Mesendoderm (in vitro differentiated cells): ENCODE measurements around the gene CES1.
"Not testable (repeated sequence)": the region's sequence is repeated elsewhere in the genome, so short reads cannot be mapped to it uniquely, and the experiment has no call there.

ENCODE experiments used
- DNase-seq: peaks from one replicate; pipeline ENCODE4 v3.0.0; 2013
- H2AK5ac ChIP-seq: 2 replicates; pipeline ENCODE4 v1.6.1; 2013; ENCODE audit warnings: low read length, inconsistent platforms
- H2BK120ac ChIP-seq: 2 replicates; pipeline ENCODE4 v1.6.1; 2013; ENCODE audit warnings: low read depth, mild to moderate bottlenecking, low read length, moderate library complexity, mixed read lengths
- H2BK15ac ChIP-seq: replicated peaks from 2 replicates; pipeline ENCODE4 v1.6.1; 2013; ENCODE audit warnings: low read depth, mild to moderate bottlenecking, moderate library complexity
- H2BK5ac ChIP-seq: 2 replicates; pipeline ENCODE4 v1.6.1; 2013; ENCODE audit warnings: low read length, inconsistent platforms
- H3K18ac ChIP-seq: 2 replicates; pipeline ENCODE4 v1.6.1; 2013; ENCODE audit warnings: mild to moderate bottlenecking, low read length, mixed read lengths
- H3K23ac ChIP-seq: one replicate; pipeline ENCODE4 v1.6.1; 2013; ENCODE audit warnings: low read length
- H3K27ac ChIP-seq: 2 replicates; pipeline ENCODE4 v1.5.1; 2013; ENCODE audit warnings: low read depth, mild to moderate bottlenecking, inconsistent platforms, low read length, moderate library complexity
- H3K27me3 ChIP-seq: 2 replicates; pipeline ENCODE4 v1.6.1; 2013; ENCODE audit warnings: low read length, control low read depth, mild to moderate bottlenecking, inconsistent platforms; ENCODE audit not compliant: insufficient read depth, poor library complexity
- H3K36me3 ChIP-seq: 2 replicates; pipeline ENCODE4 v1.6.1; 2013; ENCODE audit warnings: low read length, inconsistent platforms; ENCODE audit not compliant: control insufficient read depth, insufficient read depth
- H3K4ac ChIP-seq: one replicate; pipeline ENCODE4 v1.6.1; 2013; ENCODE audit warnings: low read depth, mild to moderate bottlenecking, low read length, moderate library complexity
- H3K4me1 ChIP-seq: 2 replicates; pipeline ENCODE4 v1.6.1; 2013; ENCODE audit warnings: low read depth, low read length, inconsistent platforms; ENCODE audit not compliant: control insufficient read depth
- H3K4me2 ChIP-seq: 2 replicates; pipeline ENCODE4 v1.6.1; 2013; ENCODE audit warnings: low read length
- H3K4me3 ChIP-seq: 2 replicates; pipeline ENCODE4 v1.5.1; 2013; ENCODE audit warnings: mild to moderate bottlenecking, low read length
- H3K56ac ChIP-seq: one replicate; pipeline ENCODE4 v1.6.1; 2013; ENCODE audit warnings: low read length
- H3K79me1 ChIP-seq: 2 replicates; pipeline ENCODE4 v1.6.1; 2013; ENCODE audit warnings: low read length, inconsistent platforms
- H3K79me2 ChIP-seq: 2 replicates; pipeline ENCODE4 v1.6.1; 2013; ENCODE audit warnings: mild to moderate bottlenecking, low read length; ENCODE audit not compliant: control insufficient read depth, insufficient read depth
- H3K9ac ChIP-seq: 2 replicates; pipeline ENCODE4 v1.6.1; 2013; ENCODE audit warnings: low read length, inconsistent platforms
- H4K5ac ChIP-seq: one replicate; pipeline ENCODE4 v1.6.1; 2013; ENCODE audit warnings: low read length
- H4K8ac ChIP-seq: one replicate; pipeline ENCODE4 v1.6.1; 2013; ENCODE audit warnings: low read depth, mild to moderate bottlenecking, control low read depth, low read length, moderate library complexity
- WGBS: extraction: QIAGEN DNeasy Blood & Tissue Kit; methylation state at CpG from one replicate; pipeline ENCODE4 v1.1.7; 2013; ENCODE audit warnings: low lambda C conversion rate, missing lambda C conversion rate; ENCODE audit not compliant: insufficient coverage; ENCODE audit errors: extremely low coverage; 5-methylcytosine and 5-hydroxymethylcytosine counted together

Gene CES1

DNA sequence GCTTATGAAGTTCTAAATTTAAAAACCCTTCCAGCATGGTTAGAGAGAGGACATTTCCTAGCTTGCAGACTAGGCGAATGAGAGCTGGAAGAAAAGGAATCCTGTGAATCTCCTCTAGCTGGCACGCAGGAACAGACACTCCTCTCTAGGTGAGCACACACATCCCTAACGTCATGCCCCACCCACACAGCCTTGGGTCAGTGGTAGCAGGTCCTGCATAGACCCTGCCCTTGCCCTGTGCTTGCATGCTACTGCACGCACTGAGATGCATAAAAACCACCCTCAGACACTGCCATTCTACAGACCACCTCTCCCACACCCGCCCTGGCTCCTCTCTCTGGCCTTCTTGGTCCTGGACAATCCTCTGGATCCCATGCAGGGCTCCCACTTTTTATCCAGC is 23.5 kb downstream of the CES1 start:
- Histone ChIP-seq H3K79me2 (no peaks in the 10 kb centered on the region), H2AK5ac (no peak overlapping the region), H3K9ac (no peak overlapping the region), H3K4me2 (no peak overlapping the region), H3K23ac (no peak overlapping the region), H3K4me1 (no peaks in the 10 kb centered on the region), H2BK120ac (no peak overlapping the region), H3K36me3 (no peaks in the 10 kb centered on the region), H4K5ac (no peak overlapping the region), H2BK15ac (no peak overlapping the region), H3K56ac (no peak overlapping the region), H2BK5ac (no peak overlapping the region), H4K8ac (no peak overlapping the region), H3K27me3 (no peaks in the 10 kb centered on the region), H3K4ac (no peak overlapping the region), H3K79me1 (no peaks in the 10 kb centered on the region), H3K18ac (no peak overlapping the region), H3K27ac (no peak overlapping the region), H3K4me3 (no peak overlapping the region)
- no CpG with 5 or more reads among the region's 5 CpGs for WGBS
- no peak for DNase-seq

DNA sequence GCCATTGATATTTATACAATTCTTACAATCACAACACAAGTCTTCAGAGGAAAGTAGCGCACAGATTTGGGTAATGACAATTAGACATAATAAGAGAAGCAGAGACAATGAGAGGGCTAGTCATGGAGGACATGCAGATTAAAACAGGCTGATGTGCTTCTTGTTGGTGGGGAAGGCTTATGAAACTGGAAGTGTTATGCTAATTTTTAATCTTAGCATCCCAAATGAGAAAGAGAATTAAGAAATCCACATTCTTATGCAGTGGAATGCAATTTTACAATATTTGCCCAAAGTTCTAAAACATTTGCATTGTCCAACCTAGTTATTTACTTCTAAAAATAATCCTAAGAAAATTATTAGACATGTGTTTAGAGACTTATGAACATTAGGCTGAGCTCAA is 24.6 kb downstream of the CES1 start:
- H3K79me2 ChIP-seq, H3K4me3 ChIP-seq, H3K4me1 ChIP-seq, H3K36me3 ChIP-seq, H3K79me1 ChIP-seq, DNase-seq, H4K5ac ChIP-seq, H2AK5ac ChIP-seq, H3K4me2 ChIP-seq, H4K8ac ChIP-seq, H3K23ac ChIP-seq, H3K56ac ChIP-seq, H3K18ac ChIP-seq, H3K9ac ChIP-seq, H2BK120ac ChIP-seq, H2BK15ac ChIP-seq, H2BK5ac ChIP-seq, H3K4ac ChIP-seq, H3K27ac ChIP-seq, H3K27me3 ChIP-seq: not testable (repeated sequence)
- no CpG with 5 or more reads among the region's 1 CpG for WGBS

- not testable (repeated sequence) for H3K4me1 ChIP-seq, H3K4ac ChIP-seq, H3K18ac ChIP-seq, H3K23ac ChIP-seq, H3K79me2 ChIP-seq, H2AK5ac ChIP-seq, H3K27ac ChIP-seq, H3K9ac ChIP-seq, H2BK120ac ChIP-seq, H2BK15ac ChIP-seq, H3K4me3 ChIP-seq, H3K56ac ChIP-seq, H3K36me3 ChIP-seq, DNase-seq, H4K8ac ChIP-seq, H3K27me3 ChIP-seq, H3K79me1 ChIP-seq, H2BK5ac ChIP-seq, H3K4me2 ChIP-seq, H4K5ac ChIP-seq
- no CpG with 5 or more reads among the region's 6 CpGs for WGBS
Measured at GRCh38 chr16:55805104-55805503, 27.8 kb downstream of the CES1 start.

DNA sequence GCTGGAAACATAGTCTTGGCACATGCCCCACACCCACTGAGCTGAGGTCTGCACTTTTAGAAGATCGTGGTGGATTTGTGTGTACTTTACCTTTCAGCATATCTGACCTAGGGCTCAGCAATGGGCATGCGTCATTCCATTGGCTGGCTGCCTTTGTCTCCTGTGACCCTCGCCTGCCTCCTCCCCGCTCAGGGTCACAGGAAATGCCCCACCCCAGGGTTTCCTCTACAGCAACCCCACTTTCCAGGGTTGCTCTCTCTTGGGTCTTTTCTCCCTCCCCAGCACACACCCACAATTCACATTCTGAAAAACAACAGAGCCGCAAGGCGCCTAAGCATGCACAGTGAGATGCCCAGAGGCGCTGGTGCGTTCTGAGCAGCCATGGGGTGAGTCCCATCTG is 29.2 kb downstream of the CES1 start:
- not testable (repeated sequence) for H3K56ac ChIP-seq, H3K4me3 ChIP-seq, DNase-seq, H2BK120ac ChIP-seq, H3K27ac ChIP-seq, H2BK5ac ChIP-seq, H3K18ac ChIP-seq, H3K9ac ChIP-seq, H3K27me3 ChIP-seq, H4K8ac ChIP-seq, H3K4me2 ChIP-seq, H3K79me1 ChIP-seq, H3K4me1 ChIP-seq, H2AK5ac ChIP-seq, H3K36me3 ChIP-seq, H3K4ac ChIP-seq, H3K79me2 ChIP-seq, H3K23ac ChIP-seq, H2BK15ac ChIP-seq, H4K5ac ChIP-seq
- no CpG with 5 or more reads among the region's 8 CpGs for WGBS

DNA sequence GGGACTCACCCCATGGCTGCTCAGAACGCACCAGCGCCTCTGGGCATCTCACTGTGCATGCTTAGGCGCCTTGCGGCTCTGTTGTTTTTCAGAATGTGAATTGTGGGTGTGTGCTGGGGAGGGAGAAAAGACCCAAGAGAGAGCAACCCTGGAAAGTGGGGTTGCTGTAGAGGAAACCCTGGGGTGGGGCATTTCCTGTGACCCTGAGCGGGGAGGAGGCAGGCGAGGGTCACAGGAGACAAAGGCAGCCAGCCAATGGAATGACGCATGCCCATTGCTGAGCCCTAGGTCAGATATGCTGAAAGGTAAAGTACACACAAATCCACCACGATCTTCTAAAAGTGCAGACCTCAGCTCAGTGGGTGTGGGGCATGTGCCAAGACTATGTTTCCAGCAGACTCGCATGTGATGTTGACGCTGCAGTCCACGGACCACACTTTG is 39.9 kb downstream of the CES1 start:
- H3K4me2 ChIP-seq, H3K9ac ChIP-seq, H3K27ac ChIP-seq, H3K27me3 ChIP-seq, H4K8ac ChIP-seq, H2BK15ac ChIP-seq, H2BK120ac ChIP-seq, H3K4ac ChIP-seq, H2AK5ac ChIP-seq, H3K4me1 ChIP-seq, H3K36me3 ChIP-seq, H3K23ac ChIP-seq, H3K4me3 ChIP-seq, H3K79me2 ChIP-seq, H3K56ac ChIP-seq, H3K18ac ChIP-seq, DNase-seq, H4K5ac ChIP-seq, H3K79me1 ChIP-seq, H2BK5ac ChIP-seq: not testable (repeated sequence)
- WGBS: no CpG with 5 or more reads among the region's 11 CpGs

GRCh38 chr16:55791512-55791911 is 41.4 kb downstream of the CES1 start:
- H3K4me3 ChIP-seq, H3K4me2 ChIP-seq, H3K18ac ChIP-seq, H3K9ac ChIP-seq, H3K23ac ChIP-seq, H4K5ac ChIP-seq, H3K79me2 ChIP-seq, H3K4me1 ChIP-seq, H2BK5ac ChIP-seq, H2BK15ac ChIP-seq, H2BK120ac ChIP-seq, H3K79me1 ChIP-seq, H3K27me3 ChIP-seq, DNase-seq, H3K56ac ChIP-seq, H3K27ac ChIP-seq, H3K36me3 ChIP-seq, H4K8ac ChIP-seq, H2AK5ac ChIP-seq, H3K4ac ChIP-seq: not testable (repeated sequence)
- no CpG with 5 or more reads among the region's 6 CpGs for WGBS
